CD4-positive, alpha-beta T cell treated with Interleukin-15 for 1 hour (primary cell): Measurements from ENCODE around the gene AGMO.

ENCODE experiments used
- DNase-seq: peaks from one replicate; pipeline ENCODE4 v3.0.0-alpha.2; 2020

Gene AGMO

DNA sequence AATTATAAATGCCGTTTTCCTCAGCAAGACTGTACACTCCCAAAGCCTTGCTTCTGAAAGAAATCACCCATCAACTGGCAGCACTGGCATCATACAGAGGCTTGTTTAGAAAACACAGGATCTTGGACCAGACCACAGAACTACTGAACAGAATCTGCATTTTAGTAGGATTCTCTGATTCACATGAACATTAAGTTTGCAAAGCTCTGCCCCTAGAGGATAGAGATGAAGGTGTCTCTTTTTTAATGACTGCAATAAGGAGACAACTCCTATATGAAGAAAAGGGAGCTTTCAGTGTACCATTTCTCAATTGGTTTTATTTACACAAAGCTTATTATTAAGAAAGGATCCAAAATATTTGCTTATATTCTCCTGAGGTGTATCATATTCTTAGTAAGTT lies 172.7 kb downstream of the AGMO start:
- DNase-seq, result no peak

DNA sequence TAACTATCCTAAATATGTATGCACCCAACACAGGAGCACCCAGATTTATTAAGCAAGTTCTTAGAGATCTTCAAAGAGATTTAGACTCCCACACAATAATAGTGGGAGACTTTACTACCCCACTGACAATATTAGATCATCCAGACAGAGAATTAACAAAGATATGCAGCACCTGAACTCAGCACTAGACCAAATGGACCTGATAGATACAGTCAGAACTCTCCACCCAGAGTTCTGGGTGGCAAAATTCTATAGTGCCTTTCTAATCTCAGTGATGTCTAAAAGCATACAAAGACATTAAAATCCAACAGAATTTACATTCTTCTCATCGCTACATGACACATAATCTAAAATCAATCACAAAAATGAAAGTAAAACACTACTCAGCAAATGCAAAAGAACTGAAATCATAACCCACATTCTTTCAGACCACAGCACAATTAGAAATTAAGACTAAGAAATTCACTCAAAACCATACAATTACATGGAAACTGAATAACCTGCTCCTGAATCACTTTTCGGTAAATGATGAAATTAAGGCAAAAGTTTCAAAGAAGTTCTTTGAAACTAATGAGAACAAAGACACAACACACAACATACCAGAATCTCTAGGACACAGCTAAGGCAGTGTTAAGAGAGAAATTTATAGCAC lies 183.2 kb downstream of the AGMO start:
- DNase-seq, result no peak

DNA sequence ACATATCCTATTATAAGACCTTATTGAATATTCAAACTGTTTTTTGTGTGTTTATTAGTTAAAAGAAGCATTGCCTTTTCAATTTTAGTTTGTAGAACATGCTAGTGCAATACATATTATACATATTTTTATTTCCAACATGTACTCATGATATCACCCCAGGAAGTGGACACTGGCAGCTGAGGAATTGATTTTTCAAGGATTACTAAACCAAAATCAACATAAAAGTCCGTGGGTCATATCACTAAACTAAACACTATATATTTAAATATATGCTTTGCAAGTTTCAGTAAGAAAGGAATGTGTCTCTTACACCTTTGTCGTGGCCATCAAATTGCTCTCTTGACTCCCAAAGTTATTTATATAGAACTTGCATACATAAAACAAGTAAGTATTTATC lies 185.2 kb downstream of the AGMO start:
- DNase-seq, result no peak

DNA sequence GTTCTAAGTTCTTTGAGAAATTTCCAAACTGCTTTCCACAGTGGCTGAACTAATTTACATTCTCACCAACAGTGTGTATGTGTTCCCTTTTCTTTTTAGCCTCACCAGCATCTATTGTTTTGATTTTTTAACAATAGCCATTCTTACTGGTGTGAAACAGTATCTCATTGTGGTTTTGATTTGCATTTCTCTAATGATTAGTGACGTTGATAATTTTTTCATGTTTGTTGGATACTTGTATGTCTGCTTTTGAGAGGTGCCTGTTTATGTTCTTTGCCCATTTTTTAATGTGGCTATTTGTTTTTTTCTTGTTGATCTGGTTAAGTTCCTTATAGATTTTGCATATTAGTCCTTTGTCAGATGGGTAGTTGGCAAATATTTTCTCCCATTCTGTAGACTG lies 191.4 kb downstream of the AGMO start:
- no peak for DNase-seq

DNA sequence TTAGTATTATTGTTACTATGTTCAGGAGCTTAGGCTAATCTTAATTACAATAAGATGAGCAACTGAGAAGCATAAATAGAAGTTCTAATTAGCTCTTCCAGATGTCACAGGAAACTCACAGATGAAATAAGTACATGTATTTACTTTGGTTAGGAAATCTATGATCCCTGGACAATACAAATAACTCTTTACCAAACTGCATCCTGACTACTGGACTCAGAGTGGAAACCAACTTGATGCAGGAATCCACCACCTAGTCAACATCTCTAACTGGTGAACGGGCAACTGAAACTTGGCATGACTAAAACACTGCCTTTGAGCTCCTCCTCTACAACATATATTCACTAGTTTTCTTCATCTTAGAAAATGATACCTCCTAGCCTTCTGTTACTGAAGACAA lies 193.2 kb downstream of the AGMO start:
- DNase-seq, result no peak

DNA sequence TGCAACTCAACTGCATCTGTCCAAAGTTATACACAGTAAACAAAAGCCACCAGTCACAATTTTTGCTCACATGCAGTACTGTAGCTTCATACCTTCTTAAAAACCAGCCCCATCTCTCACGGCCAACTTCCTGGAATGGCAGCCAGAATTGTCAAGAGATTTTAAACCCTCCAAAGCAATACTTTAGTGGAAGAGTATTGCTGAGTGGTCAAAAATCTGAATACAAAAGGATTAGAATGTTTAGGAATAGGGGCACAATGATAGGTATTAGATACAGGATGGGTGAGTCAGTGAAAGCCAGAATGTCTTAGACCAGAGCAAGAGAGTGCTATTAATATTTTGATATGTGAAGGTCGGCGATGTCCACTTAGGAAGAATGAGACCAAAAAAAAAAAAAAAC lies 193.9 kb downstream of the AGMO start:
- no peak for DNase-seq

DNA sequence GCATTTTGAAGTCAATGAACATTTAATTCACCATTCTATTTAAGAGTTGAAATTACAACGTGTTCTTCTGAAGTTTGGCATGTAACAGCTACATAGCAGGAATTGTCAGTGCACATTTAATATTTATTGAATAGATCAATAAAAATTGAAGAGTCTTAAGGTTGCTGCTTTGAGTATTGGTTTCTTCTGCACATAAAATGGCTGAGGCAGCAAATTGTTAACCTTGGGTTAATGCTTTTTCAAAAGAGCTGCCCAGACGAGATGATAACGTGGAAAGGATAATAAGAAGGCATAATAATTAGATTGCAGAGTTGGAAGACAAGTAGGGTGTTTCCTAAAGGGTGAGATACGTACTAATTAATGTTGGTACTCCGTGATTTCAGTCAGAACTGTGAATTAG lies 203.7 kb downstream of the AGMO start:
- no peak for DNase-seq

DNA sequence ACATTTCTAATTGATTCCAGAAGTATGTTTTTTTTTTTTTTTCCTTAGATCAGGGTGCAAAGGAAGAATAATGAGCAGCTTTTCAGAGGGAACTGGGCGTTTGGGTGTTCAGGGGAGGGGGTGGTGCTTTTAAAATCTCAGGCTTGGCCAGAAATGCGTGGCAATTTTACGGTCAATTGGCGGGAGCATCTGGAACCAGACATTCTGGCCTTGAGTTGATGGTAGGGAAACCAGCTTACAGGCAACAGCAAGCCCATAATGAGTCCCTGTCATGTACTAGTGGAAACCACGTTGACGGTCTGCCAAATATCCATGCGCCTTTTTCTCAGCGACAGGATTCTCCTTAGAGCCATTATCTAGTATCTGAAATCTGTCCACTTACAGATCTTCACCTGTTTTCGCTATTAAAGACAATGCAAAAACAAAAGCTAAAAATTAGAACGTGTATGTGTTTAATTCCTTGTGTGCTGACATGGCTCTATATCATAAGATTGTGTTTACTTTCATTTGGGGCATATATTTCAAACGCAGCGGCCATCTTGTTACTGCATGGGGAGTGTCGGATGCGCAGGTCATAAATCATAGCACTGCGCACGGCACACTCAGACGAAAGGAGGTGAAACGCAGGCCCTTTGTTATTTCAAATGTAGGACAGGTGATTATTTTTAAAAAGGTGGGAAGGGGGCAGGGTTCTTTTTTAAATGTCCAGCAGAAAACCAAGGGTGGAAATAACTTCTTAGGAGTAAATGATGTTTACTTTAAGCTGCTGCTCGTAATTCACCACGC lies 209.2 kb downstream of the AGMO start:
- no peak for DNase-seq

DNA sequence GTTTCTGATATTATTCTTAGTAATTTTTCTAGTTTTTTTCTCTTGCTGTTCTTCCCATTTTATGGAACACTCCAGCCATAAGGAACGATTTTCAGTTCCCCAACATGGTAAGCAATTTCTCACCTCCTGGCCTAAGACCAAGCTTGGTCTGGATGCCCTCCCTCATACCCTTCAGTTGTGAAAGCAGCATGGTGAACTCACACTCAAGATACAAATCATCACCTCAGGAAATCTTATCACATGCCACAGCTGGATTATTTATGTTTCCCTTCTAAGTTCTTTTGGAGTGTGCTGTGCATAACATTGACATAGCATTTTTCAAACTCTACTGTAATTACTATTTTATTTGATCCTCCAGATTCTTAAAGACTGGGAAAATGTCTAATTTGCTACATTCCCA lies 216.6 kb downstream of the AGMO start:
- DNase-seq, result no peak

DNA sequence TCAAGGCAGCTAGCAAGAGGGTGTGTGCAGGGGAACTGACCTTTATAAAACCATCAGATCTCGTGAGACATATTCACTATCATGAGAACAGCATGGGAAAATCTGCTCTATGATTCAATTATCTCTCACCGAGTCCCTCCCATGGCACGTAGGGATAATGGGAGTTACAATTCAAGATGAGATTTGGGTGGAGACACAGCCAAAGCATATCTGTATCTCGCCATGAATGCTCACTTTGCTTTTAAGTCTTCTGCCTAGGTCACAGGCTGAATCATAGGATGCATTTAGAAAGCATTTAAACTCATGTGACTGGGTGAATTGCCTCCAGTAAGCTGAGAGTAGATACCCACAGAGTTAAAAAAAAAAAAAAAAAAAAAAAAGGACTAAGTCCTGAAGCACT lies 220.0 kb downstream of the AGMO start:
- DNase-seq, result no peak

DNA sequence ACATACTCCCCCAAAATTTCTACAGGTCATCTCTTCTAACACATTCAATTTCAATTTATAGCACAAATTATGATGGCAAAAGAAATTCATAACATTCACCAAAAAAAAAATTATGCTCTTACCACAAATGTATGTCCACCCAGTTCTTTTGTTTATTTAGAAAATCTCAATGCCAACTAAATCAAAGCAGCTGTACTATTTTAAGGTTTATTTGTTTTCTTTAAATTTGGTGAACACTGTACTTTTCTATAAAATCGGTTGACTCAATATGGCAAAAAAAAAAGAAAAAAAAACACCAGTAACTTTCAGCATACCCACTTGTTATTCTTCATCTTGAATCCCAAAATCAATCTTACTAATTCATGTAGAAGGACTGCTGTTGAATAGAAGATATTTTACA lies 225.7 kb downstream of the AGMO start:
- DNase-seq, result no peak

DNA sequence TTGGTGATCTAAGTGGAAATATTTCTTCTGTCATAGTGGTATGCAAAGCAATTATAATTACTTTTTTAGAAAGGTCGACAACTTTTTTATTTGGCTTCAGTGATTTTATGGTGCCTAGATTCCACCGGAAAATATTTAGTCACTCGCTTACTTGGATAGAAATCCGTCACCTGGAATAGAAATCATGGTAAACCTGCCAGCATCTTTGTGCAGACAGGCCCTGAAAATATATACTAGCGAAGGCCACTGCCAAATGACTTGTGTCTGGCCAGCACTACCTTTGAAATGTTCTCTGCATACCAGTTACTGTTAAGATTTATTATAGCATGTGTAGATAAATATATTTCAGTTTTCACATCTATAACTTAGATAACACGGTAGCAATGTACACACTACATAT lies 226.4 kb downstream of the AGMO start:
- DNase-seq, result no peak

DNA sequence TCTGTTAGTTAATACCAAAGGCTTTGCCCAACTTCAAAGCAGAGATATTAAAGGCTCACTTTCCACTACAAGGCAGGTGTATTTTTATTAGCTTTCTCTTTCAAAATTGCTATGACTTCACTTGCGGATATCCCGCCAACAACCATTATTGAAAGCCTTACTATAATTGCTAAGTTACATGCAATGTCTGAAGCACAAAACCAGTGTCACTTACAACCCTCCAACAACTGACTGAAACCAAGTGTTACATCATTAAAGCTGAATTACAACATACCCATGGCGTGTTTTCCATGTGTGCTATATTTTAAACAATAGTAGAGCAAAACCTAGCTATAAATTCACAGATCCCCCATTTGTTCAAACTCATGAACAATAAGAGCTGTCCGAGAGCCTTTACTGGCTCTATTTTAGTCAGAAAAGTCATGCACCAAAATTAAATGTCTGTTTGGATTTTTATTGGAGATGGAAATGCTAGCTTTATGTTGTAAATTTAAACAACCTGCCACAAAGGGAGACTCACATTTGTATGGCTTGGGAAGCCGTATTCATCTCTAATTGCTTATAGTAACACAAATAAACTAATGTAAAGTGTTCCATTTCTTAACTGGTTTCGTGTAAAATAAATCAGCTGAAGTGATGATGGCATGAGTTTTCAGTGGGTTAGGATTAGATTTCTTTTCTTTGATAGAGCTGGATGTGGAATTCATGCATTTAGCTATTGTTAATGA lies 227.1 kb downstream of the AGMO start:
- no peak for DNase-seq

DNA sequence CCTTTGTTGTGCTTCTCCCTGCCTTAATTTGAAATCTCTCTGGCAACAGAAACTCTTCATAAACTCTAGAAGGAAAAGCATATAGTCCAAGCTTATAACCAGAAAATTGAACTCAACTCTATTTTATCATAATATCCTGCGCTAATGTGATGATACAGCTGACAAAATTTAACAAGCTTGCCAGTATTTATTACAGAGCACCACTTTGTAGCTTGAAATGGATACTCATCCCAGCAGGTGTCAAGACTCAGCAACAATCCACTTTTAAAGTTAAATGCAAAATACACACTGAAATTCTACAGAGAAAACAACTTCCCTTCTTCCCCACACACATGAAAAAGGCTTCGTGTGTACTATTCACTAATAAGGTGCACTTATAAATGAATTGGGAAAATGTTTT lies 228.9 kb downstream of the AGMO start:
- DNase-seq, result no peak

DNA sequence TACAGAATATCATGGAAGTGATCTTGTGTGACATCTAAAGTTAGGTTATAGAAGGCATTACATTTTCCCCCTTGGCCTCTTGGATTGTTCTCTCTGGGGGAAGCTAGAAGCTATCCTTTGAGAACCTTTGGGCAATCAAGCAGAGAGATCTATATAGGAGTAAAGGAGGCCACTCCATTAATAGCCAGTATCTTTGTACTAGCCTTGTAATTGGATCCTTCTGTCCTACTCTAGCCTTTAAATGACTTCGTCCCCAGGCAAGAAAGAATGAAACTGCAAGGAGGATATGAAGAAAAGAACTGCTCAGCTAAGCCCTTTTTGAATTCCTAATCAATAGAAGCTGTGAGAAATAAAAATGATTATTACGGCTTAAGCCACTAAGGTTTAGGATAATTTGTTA lies 230.9 kb downstream of the AGMO start:
- DNase-seq, result no peak

DNA sequence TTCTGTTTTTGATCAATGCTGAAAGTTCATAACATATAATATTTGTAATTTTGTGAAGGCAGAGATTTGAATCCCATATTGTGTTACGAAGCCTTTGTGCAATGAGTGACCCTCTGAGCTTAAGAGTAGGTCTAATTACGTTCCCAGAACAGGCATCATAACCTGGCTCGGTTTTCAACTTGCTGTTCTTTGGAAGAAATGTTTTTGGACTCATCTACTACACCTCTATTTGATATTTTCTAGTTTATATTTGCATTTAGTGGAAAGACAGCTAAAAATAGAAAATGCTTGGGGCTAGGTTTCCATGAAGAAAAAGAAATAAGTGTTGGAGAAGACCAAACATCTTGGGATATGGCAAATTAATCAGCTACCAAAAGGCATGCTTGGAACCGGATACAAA lies 234.8 kb downstream of the AGMO start:
- DNase-seq, result no peak

DNA sequence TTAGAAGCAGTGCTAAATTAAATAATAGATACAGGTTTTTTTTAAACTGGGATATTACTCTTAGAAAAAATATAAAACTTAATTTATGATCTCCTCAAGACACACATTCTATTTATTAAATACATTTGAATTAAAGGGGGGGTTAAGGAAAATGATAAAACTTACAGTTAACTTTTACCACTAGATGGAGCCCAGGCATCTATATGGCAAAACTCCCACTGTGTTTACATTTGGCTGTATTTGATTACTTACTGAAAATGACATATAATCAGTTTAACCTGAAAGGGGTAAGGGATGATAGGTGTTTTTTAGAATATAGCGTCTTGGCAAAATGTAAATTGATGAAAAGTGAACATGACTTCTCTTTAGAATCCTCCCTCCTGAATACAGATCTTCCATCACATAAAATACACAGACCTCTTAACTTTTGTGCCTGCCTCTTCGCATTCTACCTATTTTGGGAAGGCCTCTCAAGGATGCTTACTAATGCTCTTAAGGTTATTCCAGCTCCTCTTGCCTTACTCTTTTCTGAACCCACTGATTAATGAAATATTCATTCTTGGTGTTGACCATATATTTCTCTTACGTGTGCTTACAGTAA lies 235.7 kb downstream of the AGMO start:
- no peak for DNase-seq

DNA sequence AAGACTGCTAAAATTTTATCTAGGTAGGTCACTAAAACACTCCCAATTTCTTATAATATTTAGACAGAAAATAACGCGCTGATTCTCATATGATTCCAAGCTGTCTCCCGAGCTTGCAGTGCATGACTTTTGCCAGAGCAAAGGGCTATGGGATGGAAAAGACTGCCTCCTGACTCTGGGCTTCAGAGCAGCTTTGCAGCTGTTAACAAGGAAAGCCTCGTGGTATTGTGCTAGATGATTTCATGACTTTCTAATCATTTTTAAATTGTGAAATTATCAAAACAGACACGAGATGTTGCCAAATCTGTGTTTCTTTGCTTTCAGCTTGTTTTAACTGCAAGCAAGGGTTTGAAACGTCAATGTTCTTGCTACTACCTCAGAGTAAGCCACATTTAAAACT lies 238.3 kb downstream of the AGMO start:
- DNase-seq, result no peak

DNA sequence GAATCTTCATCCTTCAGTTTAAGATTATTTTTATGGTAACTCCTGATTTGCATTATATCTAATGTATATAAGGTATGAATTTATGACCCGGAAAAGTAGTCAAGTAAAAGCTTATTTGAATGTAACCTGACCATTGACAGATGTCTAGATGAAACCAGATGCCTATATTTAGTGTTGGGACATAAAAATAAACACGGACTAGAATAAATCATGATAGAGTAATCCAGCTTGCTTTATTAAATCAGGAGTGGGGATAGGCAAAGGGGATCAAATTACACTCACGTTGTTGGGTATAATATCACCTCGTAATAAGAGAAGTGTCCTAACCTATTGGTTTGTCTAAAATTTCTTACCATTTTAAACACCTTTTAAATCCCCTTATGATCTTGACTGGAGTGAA lies 244.6 kb downstream of the AGMO start:
- DNase-seq, result no peak

DNA sequence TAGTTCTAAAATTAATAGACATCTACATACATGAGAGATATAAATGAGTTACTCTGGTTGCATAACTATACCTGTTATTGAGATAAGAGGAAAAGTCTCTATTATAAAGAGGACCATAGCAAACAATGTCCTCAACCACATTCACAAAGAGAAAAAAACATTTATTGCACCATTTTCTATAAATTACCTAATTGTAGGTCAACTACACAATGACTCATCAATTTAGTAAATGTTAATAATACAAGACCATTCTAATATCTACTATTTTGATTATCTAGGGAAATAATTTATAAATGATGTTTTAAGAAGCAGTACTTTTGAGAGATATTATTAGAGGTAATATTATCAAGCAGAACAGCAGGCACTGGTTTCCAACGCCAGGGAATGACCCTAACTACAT lies 246.1 kb downstream of the AGMO start:
- no peak for DNase-seq

DNA sequence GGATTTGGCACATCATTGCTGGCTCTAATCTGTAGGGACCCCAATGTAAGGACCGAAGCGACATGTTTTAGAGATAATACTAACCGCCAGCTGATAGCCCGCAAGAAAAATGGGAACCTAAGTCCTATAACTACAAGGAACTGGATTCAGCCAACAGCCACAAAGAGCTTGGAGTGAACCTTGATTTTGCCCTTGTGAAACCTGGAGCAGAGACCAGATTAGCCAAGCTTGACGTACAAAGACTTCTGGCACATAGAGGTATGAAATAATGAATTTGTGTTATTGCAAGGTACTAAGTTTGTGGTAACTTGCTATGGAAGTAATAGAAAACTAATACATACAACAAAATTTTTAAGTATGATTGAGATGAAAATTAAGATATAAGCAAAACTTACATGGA lies 246.9 kb downstream of the AGMO start:
- DNase-seq, result no peak

DNA sequence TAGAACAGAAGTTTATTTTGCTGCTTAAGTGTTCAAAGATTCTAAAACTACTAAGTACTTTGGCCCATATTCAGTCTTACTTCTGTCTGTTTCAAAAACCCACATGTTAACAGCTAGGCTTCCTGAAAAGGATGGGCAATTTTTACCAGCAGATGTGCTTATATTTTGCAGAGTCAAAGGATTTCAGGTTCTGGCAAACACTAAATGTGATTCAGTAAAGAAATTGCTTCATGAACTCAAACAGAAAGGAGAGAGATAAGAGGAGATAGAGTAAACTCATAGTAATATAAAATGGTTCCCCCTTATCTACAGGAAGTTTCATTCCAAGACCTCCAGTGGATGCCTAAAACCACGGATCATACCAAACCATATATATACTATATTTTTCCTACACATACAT lies 248.5 kb downstream of the AGMO start:
- DNase-seq, result no peak

DNA sequence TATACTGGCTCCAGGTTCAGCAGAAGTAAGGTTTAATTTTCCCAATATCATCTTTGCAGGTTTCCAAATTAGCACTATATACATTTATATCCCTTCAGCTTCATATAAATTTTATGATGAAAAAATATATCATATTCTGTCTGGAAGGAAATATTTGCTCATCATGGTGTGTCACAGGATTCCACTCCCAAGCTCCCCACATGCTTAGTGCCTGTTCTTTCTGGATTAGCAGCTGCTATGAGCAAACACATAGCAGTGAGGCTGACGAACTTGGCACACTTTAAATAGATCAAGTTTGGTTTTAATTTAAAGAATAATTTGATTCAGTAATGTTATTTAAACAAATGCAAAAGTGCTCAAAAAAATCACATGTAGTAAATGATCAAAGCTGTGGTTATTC lies 251.9 kb downstream of the AGMO start:
- no peak for DNase-seq

DNA sequence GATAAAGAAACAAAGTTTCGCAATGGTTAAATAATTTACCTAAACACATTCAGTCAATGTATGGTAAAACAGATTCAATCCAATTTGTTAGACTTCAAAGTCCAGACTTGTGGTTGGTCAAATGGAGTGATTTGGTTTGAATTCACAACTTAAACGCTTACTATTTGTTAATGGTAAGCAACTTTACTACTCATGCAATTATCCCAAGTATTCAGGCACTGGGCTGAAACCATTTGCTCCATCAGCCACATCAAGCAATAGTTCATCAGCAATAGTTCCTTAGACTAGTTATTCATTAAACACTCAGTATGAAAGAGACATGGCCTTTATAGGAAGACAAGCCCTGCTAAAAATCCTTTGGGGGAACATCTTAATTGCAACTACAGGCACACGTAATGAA lies 253.0 kb downstream of the AGMO start:
- DNase-seq, result no peak
